Heart left ventricle (tissue), 13 donors: ENCODE measurements around the gene CKMT2.

Source experiments
- CTCF ChIP-seq, 12 donors: fragments of 200-600 bp; sonication (generic) in 4 of 12; IDR thresholded peaks; one replicate each; pipeline versions ENCODE4 v1.5.0 to v1.8.0; 2018 to 2022; ENCODE audit warnings: antibody characterized with exemption in 12 of 12, mild to moderate bottlenecking in 5 of 12
- POLR2A ChIP-seq, 2 donors: fragments of 450-650 bp; IDR thresholded peaks; one replicate each; pipeline ENCODE4 v1.6.1; 2017; ENCODE audit warnings: antibody characterized with exemption in 2 of 2, mild to moderate bottlenecking in 2 of 2, moderate library complexity in 2 of 2
- donor health status: ischemic (EF 13 %, LVEDD 7.1; RV severe dilation, severe dysfunction).
- donor health status: DM: no; HTN: yes; CAD: no.
- donor health status: DM: no; HTN: no; CAD: no.
- donor health status: ischemic (EF 25% LVEDD 6.9; RV normal size, moderate dysfunction).
- donor health status: ischemic (EF 25% LVEDD 5.7; RV mildly dilated, moderate dysfunction).
- donor health status: ischemic (EF 35%, LVEDD 5.7; RV mildly dilated, moderate dysfunction).
- donor health status: nonischemic (EF 11% LVEDD 7.7; RV severe dilation, severe dysfunction).
- donor health status: DM: yes; HTN: yes; CAD: no.
- donor health status: PGD.
- donor health status: ischemic (EF 29% LVEDD 5.4; RV normal size, mild dysfunction).
- donor health status: nonischemic (EF 23%, LVEDD 6.1; RV moderate dilation, normal function).

DNA sequence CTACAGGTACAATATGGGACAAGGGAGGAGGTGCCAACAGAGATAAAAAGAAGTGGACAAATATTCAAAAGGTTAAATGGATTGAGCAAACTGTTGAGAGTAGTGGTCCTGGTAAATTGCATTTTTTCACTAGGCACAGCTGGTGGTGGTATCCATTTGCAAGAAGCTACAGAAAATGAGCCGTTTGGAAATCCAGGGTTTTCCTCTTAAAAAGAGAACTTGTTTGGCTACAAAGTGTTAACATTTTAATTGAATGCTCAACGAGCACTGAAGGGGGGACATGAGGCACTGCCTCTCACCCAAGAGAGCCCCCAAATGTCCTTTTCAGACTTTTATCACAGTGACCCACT, 67.8 kb downstream of the CKMT2 start:
- TF ChIP-seq CTCF (IDR thresholded peaks at IDR 0.05) (no peak), POLR2A (IDR thresholded peaks at IDR 0.05) (no peak)
